CD14-positive monocyte (primary cell): ENCODE results near the gene VWA5B2. TPM values are rescaled to one million over a fixed set of nuclear protein-coding genes. Genes with fewer than 3 reads are reported as not detected.

ENCODE experiments used
- DNase-seq, 3 donors: peaks; one replicate each; pipeline ENCODE4 v3.0.0-alpha.2; 2011 to 2022
- H2AFZ ChIP-seq: 2 replicates; pipeline ENCODE4 v1.6.0; 2012; ENCODE audit warnings: mild to moderate bottlenecking, low read depth, low read length, inconsistent platforms; ENCODE audit not compliant: insufficient read depth, poor library complexity, severe bottlenecking
- H3K27ac ChIP-seq, 2 donors: 1 replicate in 1 of 2; 2 replicates in 1 of 2; pipeline ENCODE4 v1.5.1; 2012 to 2013; ENCODE audit warnings: low read length in 2 of 2, control low read depth in 1 of 2, inconsistent platforms in 1 of 2, low read depth in 1 of 2, mild to moderate bottlenecking in 1 of 2
- H3K27me3 ChIP-seq, 2 donors: one replicate each; pipeline versions ENCODE4 v1.6.0 to v1.6.1; 2011 to 2013; ENCODE audit warnings: low read length in 2 of 2; ENCODE audit not compliant: control insufficient read depth in 2 of 2, insufficient read depth in 2 of 2
- H3K36me3 ChIP-seq, 2 donors: replicated peaks in 1 of 2; 1 replicate in 1 of 2; 2 replicates in 1 of 2; pipeline versions ENCODE4 v1.5.1 to v1.6.1; 2012 to 2013; ENCODE audit warnings: low read length in 2 of 2, control low read depth in 1 of 2, inconsistent platforms in 1 of 2, mild to moderate bottlenecking in 1 of 2; ENCODE audit not compliant: insufficient read depth in 2 of 2, control insufficient read depth in 1 of 2
- H3K4me1 ChIP-seq, 2 donors: 1 replicate in 1 of 2; 2 replicates in 1 of 2; pipeline versions ENCODE4 v1.5.1 to v1.6.1; 2012 to 2013; ENCODE audit warnings: low read length in 2 of 2, control low read depth in 1 of 2, inconsistent platforms in 1 of 2, mild to moderate bottlenecking in 1 of 2, moderate library complexity in 1 of 2; ENCODE audit not compliant: insufficient read depth in 2 of 2, control insufficient read depth in 1 of 2
- H3K4me2 ChIP-seq: replicated peaks from 2 replicates; pipeline ENCODE3; 2012; ENCODE audit warnings: low read length, moderate library complexity, mild to moderate bottlenecking; ENCODE audit not compliant: poor library complexity, severe bottlenecking; ENCODE audit errors: extremely low read depth
- H3K4me3 ChIP-seq, 3 experiments: fragments of 200-600 bp in 1 of 3; sonication (generic) in 1 of 3; replicated peaks in 1 of 3; 1 replicate in 2 of 3; 2 replicates in 1 of 3; pipeline ENCODE4 v1.5.1; 2011 to 2013; ENCODE audit warnings: low read length in 3 of 3, mild to moderate bottlenecking in 3 of 3, control low read depth in 2 of 3, low read depth in 2 of 3, inconsistent platforms in 1 of 3, moderate library complexity in 1 of 3
- H3K79me2 ChIP-seq: 2 replicates; pipeline ENCODE4 v1.6.0; 2012; ENCODE audit warnings: mild to moderate bottlenecking, control low read depth, inconsistent platforms, low read length, moderate library complexity; ENCODE audit not compliant: insufficient read depth
- H3K9ac ChIP-seq: 2 replicates; pipeline ENCODE4 v1.6.0; 2017; ENCODE audit warnings: low read length, mild to moderate bottlenecking; ENCODE audit not compliant: insufficient read depth, poor library complexity, severe bottlenecking
- H3K9me3 ChIP-seq, 2 donors: replicated peaks in 1 of 2; 1 replicate in 1 of 2; 2 replicates in 1 of 2; pipeline versions ENCODE4 v1.5.1 to v1.6.1; 2012 to 2013; ENCODE audit warnings: low read length in 2 of 2, control low read depth in 1 of 2; ENCODE audit not compliant: control insufficient read depth in 1 of 2, insufficient read depth in 1 of 2
- H4K20me1 ChIP-seq: 2 replicates; pipeline ENCODE4 v1.6.0; 2012; ENCODE audit warnings: mild to moderate bottlenecking, low read length, control low read depth, moderate library complexity; ENCODE audit not compliant: insufficient read depth
- H3K27ac Mint-ChIP-seq, 7 donors: one replicate each; pipeline ENCODE4 v1.8.0; 2020; ENCODE audit warnings: mild to moderate bottlenecking in 7 of 7, mixed read lengths in 7 of 7, moderate library complexity in 6 of 7, inconsistent platforms in 2 of 7
- H3K27me3 Mint-ChIP-seq, 3 donors: one replicate each; pipeline ENCODE4 v1.8.0; 2021 to 2022; ENCODE audit warnings: low read depth in 3 of 3, mild to moderate bottlenecking in 3 of 3, mixed read lengths in 3 of 3, moderate library complexity in 3 of 3, inconsistent platforms in 1 of 3
- H3K36me3 Mint-ChIP-seq, 2 donors: one replicate each; pipeline ENCODE4 v1.8.0; 2020; ENCODE audit warnings: mixed read lengths in 2 of 2, inconsistent platforms in 1 of 2, mild to moderate bottlenecking in 1 of 2
- H3K4me1 Mint-ChIP-seq: one replicate; pipeline ENCODE4 v1.8.0; 2020; ENCODE audit warnings: mild to moderate bottlenecking, mixed read lengths
- H3K4me3 Mint-ChIP-seq, 2 donors: one replicate each; pipeline ENCODE4 v1.8.0; 2020; ENCODE audit warnings: mild to moderate bottlenecking in 2 of 2, mixed read lengths in 2 of 2, moderate library complexity in 1 of 2
- H3K9me3 Mint-ChIP-seq, 7 donors: one replicate each; pipeline ENCODE4 v1.8.0; 2020 to 2022; ENCODE audit warnings: mixed read lengths in 7 of 7, mild to moderate bottlenecking in 6 of 7, moderate library complexity in 6 of 7, inconsistent platforms in 2 of 7
- WGBS: methylation state at CpG from one replicate; pipeline ENCODE4 v1.1.5; 2013; ENCODE audit warnings: missing lambda C conversion rate; ENCODE audit not compliant: insufficient coverage; 5-methylcytosine and 5-hydroxymethylcytosine counted together
- intact Hi-C, 2 donors: fragments of 100-400 bp; cut with micrococcal nuclease; formaldehyde crosslinking; loops; one replicate each; pipeline versions ENCODE4 v1.15.0 to v1.15.1; 2023
- polyA plus RNA-seq, 3 donors: library from polyadenylated mRNA; depleted of rRNA in 1 of 3; unstranded in 2 of 3; stranded (reverse) in 1 of 3; fragments of 300-500 nt in 2 of 3; fragments of >200 nt in 1 of 3; fragmentation: Illumina TruSeq in 2 of 3; gene quantifications; 1 replicate in 2 of 3; 2 replicates in 1 of 3; pipeline ENCODE4 v1.2.3, GENCODE V29; 2012 to 2021
- TF ChIP-seq, protein P1 (sequence below): fragments of 200-600 bp; IDR thresholded peaks from one replicate; pipeline ENCODE4 v1.8.0; 2022; ENCODE audit warnings: antibody characterized with exemption, mild to moderate bottlenecking

Gene VWA5B2
- polyA plus RNA-seq, 3 donors: 0.32 TPM; not detected in 2

DNA sequence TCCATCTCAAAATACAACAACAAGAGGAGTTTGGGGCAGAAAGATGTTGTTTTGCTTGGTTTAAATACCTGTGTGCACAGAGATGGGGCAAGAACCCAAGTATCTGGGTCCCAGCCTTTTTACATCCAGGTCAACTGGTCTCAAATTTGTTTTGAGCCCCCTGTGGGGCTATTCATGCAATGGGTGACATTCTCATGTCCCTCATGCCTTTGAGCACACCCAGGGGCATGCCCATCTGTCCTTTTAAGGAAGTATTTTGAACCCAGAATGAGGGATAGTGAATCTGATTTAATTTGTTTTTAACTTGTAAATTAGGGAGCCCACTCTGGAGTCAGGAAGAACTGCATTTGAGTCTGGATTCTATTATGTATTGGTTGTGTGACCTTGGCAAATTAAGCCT lies 28.6 kb upstream of the VWA5B2 start:
- Mint-ChIP-seq H3K27ac (peak overlapping the region in 1 of 7 donors; percentile 57), H3K36me3 (peaks cover 5 to 8% of the 10 kb centered on the region in 2 donors), H3K4me3 (no peak overlapping the region), H3K4me1 (no peaks in the 10 kb centered on the region), H3K27me3 (peaks cover 1 to 8% (median 8%) of the 10 kb centered on the region in 3 donors), H3K9me3 (peaks cover 0 to under 1% (median 0%) of the 10 kb centered on the region in 7 donors)
- H3K27me3 ChIP-seq: no peaks in the 10 kb centered on the region
- no peak overlapping the region for H2AFZ ChIP-seq
- H3K27ac ChIP-seq: no peak overlapping the region
- H3K36me3 ChIP-seq: peaks cover 0 to 7% of the 10 kb centered on the region in 2 donors
- H3K4me2 ChIP-seq: no peak overlapping the region
- H3K9ac ChIP-seq: no peak overlapping the region
- H3K9me3 ChIP-seq: no peaks in the 10 kb centered on the region
- H4K20me1 ChIP-seq: no peaks in the 10 kb centered on the region
- no peak for DNase-seq
- no peaks in the 10 kb centered on the region for H3K4me1 ChIP-seq
- intact Hi-C loops: no loop called here
- no peaks in the 10 kb centered on the region for H3K79me2 ChIP-seq
- no peak overlapping the region for H3K4me3 ChIP-seq
- TF ChIP-seq, protein P1, sequence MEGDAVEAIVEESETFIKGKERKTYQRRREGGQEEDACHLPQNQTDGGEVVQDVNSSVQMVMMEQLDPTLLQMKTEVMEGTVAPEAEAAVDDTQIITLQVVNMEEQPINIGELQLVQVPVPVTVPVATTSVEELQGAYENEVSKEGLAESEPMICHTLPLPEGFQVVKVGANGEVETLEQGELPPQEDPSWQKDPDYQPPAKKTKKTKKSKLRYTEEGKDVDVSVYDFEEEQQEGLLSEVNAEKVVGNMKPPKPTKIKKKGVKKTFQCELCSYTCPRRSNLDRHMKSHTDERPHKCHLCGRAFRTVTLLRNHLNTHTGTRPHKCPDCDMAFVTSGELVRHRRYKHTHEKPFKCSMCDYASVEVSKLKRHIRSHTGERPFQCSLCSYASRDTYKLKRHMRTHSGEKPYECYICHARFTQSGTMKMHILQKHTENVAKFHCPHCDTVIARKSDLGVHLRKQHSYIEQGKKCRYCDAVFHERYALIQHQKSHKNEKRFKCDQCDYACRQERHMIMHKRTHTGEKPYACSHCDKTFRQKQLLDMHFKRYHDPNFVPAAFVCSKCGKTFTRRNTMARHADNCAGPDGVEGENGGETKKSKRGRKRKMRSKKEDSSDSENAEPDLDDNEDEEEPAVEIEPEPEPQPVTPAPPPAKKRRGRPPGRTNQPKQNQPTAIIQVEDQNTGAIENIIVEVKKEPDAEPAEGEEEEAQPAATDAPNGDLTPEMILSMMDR: no peak

DNA sequence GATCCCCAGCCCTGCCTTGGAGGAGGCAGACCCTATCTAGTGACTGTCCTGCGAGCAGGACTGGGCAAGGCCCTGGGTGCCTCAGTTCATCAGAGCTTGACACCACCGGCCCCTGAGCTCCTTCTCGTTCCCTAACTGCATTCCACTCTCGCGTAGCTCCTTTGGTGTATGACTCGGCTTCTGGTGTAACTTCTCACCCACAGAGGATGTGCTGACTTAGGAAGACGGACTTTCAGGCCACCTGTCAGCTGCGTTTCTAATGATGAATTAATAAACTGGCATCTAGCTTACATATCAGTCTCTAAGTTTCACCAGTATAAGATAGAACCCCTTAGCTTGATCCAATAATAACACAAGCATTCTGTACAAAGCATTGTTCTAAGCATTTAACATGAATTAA lies 25.9 kb upstream of the VWA5B2 start:
- H3K27me3 ChIP-seq: no peaks in the 10 kb centered on the region
- H3K27ac ChIP-seq: no peak overlapping the region
- H3K9me3 ChIP-seq: no peaks in the 10 kb centered on the region
- H3K36me3 ChIP-seq: no peaks in the 10 kb centered on the region
- no peaks in the 10 kb centered on the region for H3K79me2 ChIP-seq
- H3K4me2 ChIP-seq: no peak overlapping the region
- DNase-seq: no peak
- Mint-ChIP-seq H3K27me3 (peaks cover 9 to 22% (median 11%) of the 10 kb centered on the region in 3 donors), H3K36me3 (no peaks in the 10 kb centered on the region), H3K4me3 (no peak overlapping the region), H3K9me3 (peaks cover 0 to 3% (median 0%) of the 10 kb centered on the region in 7 donors), H3K4me1 (no peaks in the 10 kb centered on the region), H3K27ac (no peak overlapping the region)
- H3K4me1 ChIP-seq: no peaks in the 10 kb centered on the region
- H2AFZ ChIP-seq: no peak overlapping the region
- TF ChIP-seq, protein P1: no peak
- no peaks in the 10 kb centered on the region for H4K20me1 ChIP-seq
- no peak overlapping the region for H3K4me3 ChIP-seq
- no peak overlapping the region for H3K9ac ChIP-seq
- 95% methylated on average over 7 of the region's 8 CpGs for WGBS
- intact Hi-C loops: no loop called here
